HepG2 (cell line): ENCODE measurements around the gene PSMB10. TPM values are rescaled to one million over a fixed set of nuclear protein-coding genes. Genes with fewer than 3 reads are reported as not detected.

ENCODE experiments used
- ARHGAP35 ChIP-seq: sonication (generic); formaldehyde crosslinking; IDR thresholded peaks from 2 replicates; pipeline ENCODE4 v1.9.0; 2022; ENCODE audit warnings: mild to moderate bottlenecking, inconsistent platforms, moderate library complexity, missing genetic modification reagents, borderline replicate concordance
- GABPA ChIP-seq, 2 experiments: IDR thresholded peaks; 2 replicates each; pipeline ENCODE4 v1.6.1; 2011 to 2016; ENCODE audit warnings: low read depth in 2 of 2, low read length in 1 of 2, missing biosample characterization in 1 of 2, missing genetic modification characterization in 1 of 2
- HES4 ChIP-seq: sonication (generic); formaldehyde crosslinking; IDR thresholded peaks from 2 replicates; pipeline ENCODE4 v1.9.0; 2021; ENCODE audit warnings: mild to moderate bottlenecking, missing genetic modification reagents, borderline replicate concordance
- KAT8 ChIP-seq: IDR thresholded peaks from 2 replicates; pipeline ENCODE4 v1.6.1; 2016; ENCODE audit warnings: missing genetic modification reagents, missing compliant biosample characterization
- RFXANK ChIP-seq: IDR thresholded peaks from 2 replicates; pipeline ENCODE4 v1.6.1; 2016
- SALL1 ChIP-seq: sonication (generic); formaldehyde crosslinking; IDR thresholded peaks from 2 replicates; pipeline ENCODE4 v1.8.0; 2022; ENCODE audit warnings: mild to moderate bottlenecking, missing genetic modification reagents
- SUZ12 ChIP-seq: fragments of 150-350 bp; IDR thresholded peaks from 2 replicates; pipeline ENCODE4 v1.6.1; 2014; ENCODE audit warnings: low read depth, low read length
- ZBTB7B ChIP-seq: sonication (generic); formaldehyde crosslinking; IDR thresholded peaks from 2 replicates; pipeline ENCODE4 v1.4.0; 2020; ENCODE audit warnings: missing genetic modification reagents
- ZNF160 ChIP-seq: sonication (generic); formaldehyde crosslinking; IDR thresholded peaks from 2 replicates; pipeline ENCODE4 v1.8.0; 2022; ENCODE audit warnings: mild to moderate bottlenecking, inconsistent platforms, missing genetic modification reagents
- ZNF598 ChIP-seq: sonication (generic); formaldehyde crosslinking; IDR thresholded peaks from 2 replicates; pipeline ENCODE4 v1.5.1; 2020; ENCODE audit warnings: mild to moderate bottlenecking, missing genetic modification reagents, borderline replicate concordance
- polyA plus RNA-seq, 8 experiments: library from polyadenylated mRNA; depleted of rRNA in 3 of 8; stranded (reverse) in 7 of 8; unstranded in 1 of 8; fragments of >200 nt; fragmentation: Illumina TruSeq in 4 of 8; extraction: Trizol in 4 of 8; gene quantifications; 2 replicates each; pipeline versions ENCODE4 v1.2.1 to v1.2.3, GENCODE V29; 2011 to 2016; ENCODE audit warnings: low read depth in 4 of 8, missing spikeins in 1 of 8, mixed read lengths in 1 of 8; ENCODE audit not compliant: insufficient read depth in 1 of 8
- total RNA-seq, 5 experiments: library from RNA; depleted of rRNA; stranded (reverse); fragments of >200 nt; fragmentation: Illumina TruSeq; extraction: Trizol; gene quantifications; 2 replicates each; pipeline ENCODE4 v1.2.3, GENCODE V29; 2016; ENCODE audit warnings: low read depth in 1 of 5
- TF ChIP-seq, protein P1 (sequence below): sonication (generic); formaldehyde crosslinking; conservative IDR thresholded peaks from 2 replicates; pipeline ENCODE4 v1.8.0; 2022; ENCODE audit warnings: low read depth, missing genetic modification reagents
- TF ChIP-seq, protein P2 (sequence below), 2 experiments: IDR thresholded peaks; 2 replicates each; pipeline ENCODE4 v1.6.1; 2011 to 2012; ENCODE audit warnings: low read length in 2 of 2, borderline replicate concordance in 1 of 2, low read depth in 1 of 2, mild to moderate bottlenecking in 1 of 2, moderate library complexity in 1 of 2
- TF ChIP-seq, protein P3 (sequence below): sonication (generic); formaldehyde crosslinking; IDR thresholded peaks from 2 replicates; pipeline ENCODE4 v1.8.0; 2022; ENCODE audit warnings: mild to moderate bottlenecking, missing genetic modification reagents, moderate library complexity
- TF ChIP-seq, protein P4 (sequence below): IDR thresholded peaks from 2 replicates; pipeline ENCODE4 v1.6.1; 2016; ENCODE audit warnings: missing genetic modification reagents, missing compliant biosample characterization
- TF ChIP-seq, protein P5 (sequence below): IDR thresholded peaks from 2 replicates; pipeline ENCODE4 v1.6.1; 2016; ENCODE audit warnings: low read depth, control low read depth

Gene PSMB10
- total and polyA plus RNA-seq, 2 of the 13 experiments (the other 11 are each of a cell fraction or from before 2014, with no cell fraction given), result 12.7 to 65.9 TPM

- 0 out of 2 replicates have a peak, but pooled peaks have one; percentile 47 for TF ChIP-seq KAT8 (CRISPR knock-in tag)
- 0 out of 2 replicates have a peak, but pooled peaks have one; percentile 53 for TF ChIP-seq ARHGAP35 (CRISPR knock-in tag)
- TF ChIP-seq, protein P1, sequence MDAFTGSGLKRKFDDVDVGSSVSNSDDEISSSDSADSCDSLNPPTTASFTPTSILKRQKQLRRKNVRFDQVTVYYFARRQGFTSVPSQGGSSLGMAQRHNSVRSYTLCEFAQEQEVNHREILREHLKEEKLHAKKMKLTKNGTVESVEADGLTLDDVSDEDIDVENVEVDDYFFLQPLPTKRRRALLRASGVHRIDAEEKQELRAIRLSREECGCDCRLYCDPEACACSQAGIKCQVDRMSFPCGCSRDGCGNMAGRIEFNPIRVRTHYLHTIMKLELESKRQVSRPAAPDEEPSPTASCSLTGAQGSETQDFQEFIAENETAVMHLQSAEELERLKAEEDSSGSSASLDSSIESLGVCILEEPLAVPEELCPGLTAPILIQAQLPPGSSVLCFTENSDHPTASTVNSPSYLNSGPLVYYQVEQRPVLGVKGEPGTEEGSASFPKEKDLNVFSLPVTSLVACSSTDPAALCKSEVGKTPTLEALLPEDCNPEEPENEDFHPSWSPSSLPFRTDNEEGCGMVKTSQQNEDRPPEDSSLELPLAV (CRISPR knock-in tag), result no peak
- TF ChIP-seq ZNF160 (CRISPR knock-in tag), result peak; percentile 34; the same call in 1 of the 2 replicates
- TF ChIP-seq SALL1 (CRISPR knock-in tag), result peak; percentile 63
- TF ChIP-seq ZNF598 (CRISPR knock-in tag), result 0 out of 2 replicates have a peak, but pooled peaks have one; percentile 56
- TF ChIP-seq HES4, result 0 out of 2 replicates have a peak, but pooled peaks have one; percentile 48
- TF ChIP-seq, protein P2, sequence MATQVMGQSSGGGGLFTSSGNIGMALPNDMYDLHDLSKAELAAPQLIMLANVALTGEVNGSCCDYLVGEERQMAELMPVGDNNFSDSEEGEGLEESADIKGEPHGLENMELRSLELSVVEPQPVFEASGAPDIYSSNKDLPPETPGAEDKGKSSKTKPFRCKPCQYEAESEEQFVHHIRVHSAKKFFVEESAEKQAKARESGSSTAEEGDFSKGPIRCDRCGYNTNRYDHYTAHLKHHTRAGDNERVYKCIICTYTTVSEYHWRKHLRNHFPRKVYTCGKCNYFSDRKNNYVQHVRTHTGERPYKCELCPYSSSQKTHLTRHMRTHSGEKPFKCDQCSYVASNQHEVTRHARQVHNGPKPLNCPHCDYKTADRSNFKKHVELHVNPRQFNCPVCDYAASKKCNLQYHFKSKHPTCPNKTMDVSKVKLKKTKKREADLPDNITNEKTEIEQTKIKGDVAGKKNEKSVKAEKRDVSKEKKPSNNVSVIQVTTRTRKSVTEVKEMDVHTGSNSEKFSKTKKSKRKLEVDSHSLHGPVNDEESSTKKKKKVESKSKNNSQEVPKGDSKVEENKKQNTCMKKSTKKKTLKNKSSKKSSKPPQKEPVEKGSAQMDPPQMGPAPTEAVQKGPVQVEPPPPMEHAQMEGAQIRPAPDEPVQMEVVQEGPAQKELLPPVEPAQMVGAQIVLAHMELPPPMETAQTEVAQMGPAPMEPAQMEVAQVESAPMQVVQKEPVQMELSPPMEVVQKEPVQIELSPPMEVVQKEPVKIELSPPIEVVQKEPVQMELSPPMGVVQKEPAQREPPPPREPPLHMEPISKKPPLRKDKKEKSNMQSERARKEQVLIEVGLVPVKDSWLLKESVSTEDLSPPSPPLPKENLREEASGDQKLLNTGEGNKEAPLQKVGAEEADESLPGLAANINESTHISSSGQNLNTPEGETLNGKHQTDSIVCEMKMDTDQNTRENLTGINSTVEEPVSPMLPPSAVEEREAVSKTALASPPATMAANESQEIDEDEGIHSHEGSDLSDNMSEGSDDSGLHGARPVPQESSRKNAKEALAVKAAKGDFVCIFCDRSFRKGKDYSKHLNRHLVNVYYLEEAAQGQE (IDR thresholded peaks at IDR 0.05; ENCODE audit: borderline replicate concordance in 1 of 2, low read depth in 1 of 2, low read length in 2 of 2), result peak in 1 of 2 experiments; percentile 74; a peak in 1 of 4 replicates
- TF ChIP-seq ZBTB7B (CRISPR knock-in tag), result peak; percentile 52; the same call in 1 of the 2 replicates
- no peak for TF ChIP-seq SUZ12
- TF ChIP-seq, protein P3, sequence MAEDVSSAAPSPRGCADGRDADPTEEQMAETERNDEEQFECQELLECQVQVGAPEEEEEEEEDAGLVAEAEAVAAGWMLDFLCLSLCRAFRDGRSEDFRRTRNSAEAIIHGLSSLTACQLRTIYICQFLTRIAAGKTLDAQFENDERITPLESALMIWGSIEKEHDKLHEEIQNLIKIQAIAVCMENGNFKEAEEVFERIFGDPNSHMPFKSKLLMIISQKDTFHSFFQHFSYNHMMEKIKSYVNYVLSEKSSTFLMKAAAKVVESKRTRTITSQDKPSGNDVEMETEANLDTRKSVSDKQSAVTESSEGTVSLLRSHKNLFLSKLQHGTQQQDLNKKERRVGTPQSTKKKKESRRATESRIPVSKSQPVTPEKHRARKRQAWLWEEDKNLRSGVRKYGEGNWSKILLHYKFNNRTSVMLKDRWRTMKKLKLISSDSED, result no peak
- no peak for TF ChIP-seq GABPA (IDR thresholded peaks at IDR 0.05; ENCODE audit: low read depth, low read length)
- TF ChIP-seq GABPA (CRISPR knock-in tag; IDR thresholded peaks at IDR 0.05; ENCODE audit: low read depth), result 0 out of 2 replicates have a peak, but pooled peaks have one; percentile 24
- TF ChIP-seq, protein P4, sequence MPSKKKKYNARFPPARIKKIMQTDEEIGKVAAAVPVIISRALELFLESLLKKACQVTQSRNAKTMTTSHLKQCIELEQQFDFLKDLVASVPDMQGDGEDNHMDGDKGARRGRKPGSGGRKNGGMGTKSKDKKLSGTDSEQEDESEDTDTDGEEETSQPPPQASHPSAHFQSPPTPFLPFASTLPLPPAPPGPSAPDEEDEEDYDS (CRISPR knock-in tag), result peak; percentile 51; the same call in 1 of the 2 replicates
- TF ChIP-seq, protein P5, sequence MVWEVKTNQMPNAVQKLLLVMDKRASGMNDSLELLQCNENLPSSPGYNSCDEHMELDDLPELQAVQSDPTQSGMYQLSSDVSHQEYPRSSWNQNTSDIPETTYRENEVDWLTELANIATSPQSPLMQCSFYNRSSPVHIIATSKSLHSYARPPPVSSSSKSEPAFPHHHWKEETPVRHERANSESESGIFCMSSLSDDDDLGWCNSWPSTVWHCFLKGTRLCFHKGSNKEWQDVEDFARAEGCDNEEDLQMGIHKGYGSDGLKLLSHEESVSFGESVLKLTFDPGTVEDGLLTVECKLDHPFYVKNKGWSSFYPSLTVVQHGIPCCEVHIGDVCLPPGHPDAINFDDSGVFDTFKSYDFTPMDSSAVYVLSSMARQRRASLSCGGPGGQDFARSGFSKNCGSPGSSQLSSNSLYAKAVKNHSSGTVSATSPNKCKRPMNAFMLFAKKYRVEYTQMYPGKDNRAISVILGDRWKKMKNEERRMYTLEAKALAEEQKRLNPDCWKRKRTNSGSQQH (CRISPR knock-in tag), result peak; percentile 79
- TF ChIP-seq RFXANK, result 0 out of 2 replicates have a peak, but pooled peaks have one; percentile 77
Observed at GRCh38 chr16:67969254-67970039, 32.8 kb upstream of the PSMB10 start (continued).
